T-helper 2 cell treated with Interferon-gamma antibody and Interleukin-4, amounts not matched to agents 5 μg/mL and 100 μg/mL, for 36 hours (primary cell): Measurements from ENCODE around the gene HOMER1.

Source experiments
- DNase-seq: peaks from one replicate; pipeline ENCODE4 v3.0.0; 2021; ENCODE audit warnings: low spot score
- H3K27ac Mint-ChIP-seq: one replicate; pipeline ENCODE4 v1.8.0; 2021; ENCODE audit warnings: mild to moderate bottlenecking, mixed read lengths
- H3K27me3 Mint-ChIP-seq: one replicate; pipeline ENCODE4 v1.8.0; 2021; ENCODE audit warnings: low read depth, mixed read lengths
- H3K36me3 Mint-ChIP-seq: one replicate; pipeline ENCODE4 v1.8.0; 2021; ENCODE audit warnings: low read depth, mixed read lengths
- H3K4me1 Mint-ChIP-seq: one replicate; pipeline ENCODE4 v1.8.0; 2021; ENCODE audit warnings: low read depth, mixed read lengths
- H3K4me3 Mint-ChIP-seq: one replicate; pipeline ENCODE4 v1.8.0; 2022; ENCODE audit warnings: mild to moderate bottlenecking, moderate library complexity, mixed read lengths
- H3K9me3 Mint-ChIP-seq: one replicate; pipeline ENCODE4 v1.8.0; 2021; ENCODE audit warnings: mixed read lengths

Gene HOMER1

GRCh38 chr5:79329453-79329852 lies 184.5 kb downstream of the HOMER1 start:
- Mint-ChIP-seq H3K36me3 (no peaks in the 10 kb centered on the region), H3K4me3 (no peak overlapping the region), H3K27ac (no peak overlapping the region), H3K9me3 (no peaks in the 10 kb centered on the region), H3K27me3 (peaks cover 2% of the 10 kb centered on the region), H3K4me1 (no peaks in the 10 kb centered on the region)
- no peak for DNase-seq
